Midbrain (tissue), 1 donor: ENCODE data around the gene TEX28.
"Not testable (repeated sequence)": the region's sequence is repeated elsewhere in the genome, so short reads cannot be mapped to it uniquely, and the experiment has no call there.

ENCODE experiments used
- DNase-seq: peaks from one replicate; lab custom pipeline; 2025; lab: John Stamatoyannopoulos, UW

Gene TEX28

DNA sequence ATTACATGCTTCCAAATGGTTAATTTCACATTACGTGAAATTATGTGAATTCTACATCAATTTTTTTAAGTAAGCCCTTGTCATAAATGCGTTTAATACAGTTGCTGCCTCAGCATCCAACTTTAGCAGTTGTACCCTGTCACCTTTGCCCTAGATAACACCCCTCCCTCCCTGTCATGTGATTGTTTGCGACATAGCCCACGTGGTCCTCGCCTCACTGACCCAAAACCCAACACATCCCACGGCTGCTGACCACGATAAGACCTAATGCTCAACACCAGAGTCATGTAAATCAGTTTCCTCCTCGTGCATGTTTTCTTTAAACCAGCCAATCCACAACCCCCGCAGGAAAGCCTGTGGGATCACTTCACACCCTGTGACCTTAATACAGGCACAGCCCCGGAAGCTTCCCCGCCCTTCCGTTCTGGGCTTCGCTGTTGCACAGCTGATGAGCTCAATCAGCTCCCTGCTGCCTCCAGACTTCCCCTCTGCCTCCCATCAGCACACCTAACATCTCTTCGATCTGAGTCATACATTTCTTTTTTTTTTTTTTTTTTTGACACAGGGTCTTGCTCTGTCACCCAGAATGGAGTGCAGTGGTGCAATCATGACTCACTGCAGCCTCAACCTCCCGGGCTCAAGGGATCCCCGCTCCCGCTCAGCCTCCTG, 47.4 kb downstream of the TEX28 start:
- DNase-seq: not testable (repeated sequence)

DNA sequence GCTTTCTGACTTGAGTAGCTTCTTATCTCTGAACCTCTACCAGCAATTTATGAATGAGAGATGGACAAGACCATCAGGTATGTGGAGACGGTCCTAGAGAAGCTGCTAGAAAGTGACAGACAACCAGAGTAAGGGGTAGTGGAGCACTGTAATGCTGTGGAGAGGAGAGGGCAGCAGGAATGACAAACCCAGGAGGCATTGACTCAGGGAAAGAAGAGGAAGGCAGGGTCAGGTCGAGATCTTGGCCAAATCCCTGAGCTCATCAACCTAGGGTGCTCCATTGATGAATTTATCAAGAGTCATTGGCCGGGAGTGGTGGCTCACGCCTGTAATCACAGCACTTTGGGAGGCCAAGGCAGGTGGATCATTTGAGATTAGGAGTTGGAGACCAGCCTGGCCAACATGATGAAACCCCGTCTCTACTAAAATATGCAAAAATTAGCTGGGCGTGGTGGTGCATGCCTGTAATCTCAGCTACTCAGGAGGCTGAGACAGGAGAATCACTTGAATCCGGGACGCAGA, 54.9 kb downstream of the TEX28 start:
- DNase-seq: not testable (repeated sequence)

DNA sequence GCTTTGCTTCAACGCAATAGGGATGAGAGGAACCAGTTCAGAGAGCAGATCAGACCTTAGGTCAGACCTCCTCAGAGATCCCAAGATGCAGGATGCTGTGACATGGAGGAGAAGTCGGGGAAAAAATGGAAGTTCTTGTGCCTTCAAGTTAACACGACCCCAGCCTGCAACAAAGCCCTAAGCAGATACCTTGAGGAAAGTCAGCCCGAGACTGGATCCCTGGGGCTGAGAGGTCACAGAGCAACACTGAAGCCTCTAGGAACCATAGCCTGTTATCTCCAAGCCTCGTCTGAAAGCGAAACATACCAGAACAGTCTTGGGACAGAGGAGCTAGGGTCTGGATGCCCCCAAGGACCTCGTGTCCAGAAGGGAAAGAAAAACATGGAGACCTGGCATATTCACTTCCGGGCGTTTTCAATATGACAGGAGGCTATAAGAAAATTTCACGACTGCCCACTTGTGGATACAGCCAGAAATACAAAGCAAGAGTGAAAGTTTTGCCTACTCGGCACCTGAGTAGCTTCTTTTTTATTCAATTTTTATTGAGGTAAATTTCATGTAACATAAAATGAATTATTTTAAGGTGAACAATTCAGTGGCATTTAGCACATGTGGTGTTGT, 55.9 kb downstream of the TEX28 start:
- DNase-seq: not testable (repeated sequence)

DNA sequence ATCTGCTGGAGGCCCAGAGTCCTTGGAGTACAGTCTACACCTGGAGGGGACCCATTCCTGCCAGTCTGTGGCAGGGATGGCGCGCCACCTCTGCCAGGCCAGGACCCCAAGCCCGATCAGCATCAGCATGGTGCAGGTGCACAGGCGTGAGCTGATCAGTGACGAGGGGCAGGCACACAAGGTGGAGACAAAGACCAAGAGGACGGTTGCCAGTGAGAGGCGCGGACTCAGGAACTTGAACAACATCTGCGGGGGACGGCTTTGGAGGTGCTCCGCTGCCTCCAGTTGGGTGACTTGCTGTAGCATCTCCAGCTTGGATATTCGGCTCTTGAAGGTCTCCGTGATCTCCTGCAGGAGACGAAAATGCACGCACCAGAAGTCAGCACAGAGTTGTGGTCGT, 61.3 kb downstream of the TEX28 start:
- DNase-seq: not testable (repeated sequence)

DNA sequence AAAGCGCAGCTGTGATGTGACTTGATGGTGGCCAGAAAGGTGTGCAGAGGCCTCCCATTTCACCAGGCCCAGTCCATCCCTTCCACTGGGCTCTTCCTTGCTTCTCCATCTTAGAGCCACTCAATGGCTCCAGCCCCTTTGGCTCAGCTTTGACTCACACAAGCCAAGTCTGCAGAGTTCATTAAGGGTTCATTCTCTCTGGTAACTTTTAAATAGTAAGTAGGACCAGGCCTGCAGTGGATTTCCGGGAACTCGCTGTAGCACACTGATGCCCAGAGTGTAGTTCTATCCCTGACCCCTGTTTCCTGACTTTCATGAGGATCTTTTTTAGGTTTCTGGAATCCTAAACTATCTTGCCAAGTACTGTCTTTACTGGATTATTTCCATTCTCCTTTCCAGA, 63.5 kb downstream of the TEX28 start:
- not testable (repeated sequence) for DNase-seq

DNA sequence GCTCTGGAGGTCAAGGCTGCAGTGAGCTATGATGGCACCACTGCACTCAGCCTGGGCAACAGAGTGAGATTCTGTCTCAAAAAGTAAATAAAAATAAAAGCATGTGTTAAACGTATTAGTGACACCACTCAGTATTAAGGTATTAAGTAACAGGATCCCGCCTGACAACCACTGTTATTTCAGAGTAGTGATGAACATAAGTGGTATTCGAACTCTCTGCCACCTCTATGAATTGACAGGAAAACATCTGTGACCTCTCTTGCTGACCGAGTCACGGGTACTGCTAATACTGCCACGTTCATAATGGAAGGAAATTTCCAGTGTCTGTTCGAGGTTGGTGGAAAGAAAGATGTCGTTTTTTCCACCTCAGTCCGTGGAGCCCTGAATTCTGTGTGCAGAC, 68.2 kb downstream of the TEX28 start:
- DNase-seq: not testable (repeated sequence)

DNA sequence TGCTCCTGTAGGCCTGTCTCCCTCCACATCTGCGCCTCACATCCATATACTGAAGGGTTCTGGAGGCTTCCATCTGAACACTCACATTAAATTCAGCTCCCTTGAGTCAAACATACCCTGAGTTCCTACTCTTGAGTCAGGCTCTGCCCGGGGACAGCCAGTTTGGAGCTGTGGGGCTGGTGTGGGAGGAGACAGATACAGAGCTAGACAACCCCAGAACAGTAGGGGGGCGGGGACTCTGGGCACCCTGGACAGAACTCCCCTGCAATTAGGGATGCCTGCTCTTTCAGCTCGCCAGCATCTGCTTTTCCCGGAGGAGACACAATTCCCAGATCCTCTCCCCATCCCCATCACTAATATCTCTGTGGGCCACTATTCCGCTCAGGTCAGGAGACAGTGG, 69.6 kb downstream of the TEX28 start:
- DNase-seq: not testable (repeated sequence)
